HG02973 (cell line): Measurements from ENCODE around the gene REPS2.

Source experiments
- ATAC-seq: cut with Tn5 transposase; IDR thresholded peaks from one replicate; pipeline ENCODE4 v1.9.1; 2021; ENCODE audit warnings: moderate library complexity; ENCODE audit not compliant: unreplicated experiment

The REPS2 gene

GRCh38 chrX:17192106-17192505 is 245.6 kb downstream of the REPS2 start:
- ATAC-seq, result no peak
